Bronchial epithelial cell (primary cell): ENCODE measurements around the gene ENTPD8. TPM values are rescaled to one million over a fixed set of nuclear protein-coding genes. Genes with fewer than 3 reads are reported as not detected.
"Not testable (repeated sequence)": the region's sequence is repeated elsewhere in the genome, so short reads cannot be mapped to it uniquely, and the experiment has no call there.

Source experiments
- DNase-seq: peaks from one replicate; pipeline ENCODE4 v3.0.0-alpha.2; 2010; ENCODE audit warnings: low read depth
- FAIRE-seq: peaks from 2 replicates; lab custom pipeline; 2011; peaks lifted over from hg19 to GRCh38; lab: Jason Lieb, UNC
- H3K27me3 ChIP-seq: 2 replicates; pipeline ENCODE4 v1.5.1; 2011; ENCODE audit warnings: low read length; ENCODE audit not compliant: control insufficient read depth, insufficient read depth
- H3K36me3 ChIP-seq: 2 replicates; pipeline ENCODE4 v1.5.1; 2011; ENCODE audit warnings: low read length; ENCODE audit not compliant: control insufficient read depth, insufficient read depth
- H3K4me3 ChIP-seq: 2 replicates; pipeline ENCODE4 v1.5.1; 2011; ENCODE audit warnings: mild to moderate bottlenecking, low read depth, low read length, control low read depth
- total RNA-seq: library from RNA; depleted of rRNA; stranded (reverse); fragments of >200 nt; gene quantifications from 2 replicates; pipeline ENCODE4 v1.2.1, GENCODE V29; 2014
- TF ChIP-seq, protein P1 (sequence below): IDR thresholded peaks from 2 replicates; pipeline ENCODE4 v1.5.1; 2011; ENCODE audit warnings: mild to moderate bottlenecking, moderate library complexity, low read length, control low read depth, inconsistent platforms; ENCODE audit not compliant: insufficient read depth, severe bottlenecking

The ENTPD8 gene
- total RNA-seq, 1 donor from 2014 or later: not detected

DNA sequence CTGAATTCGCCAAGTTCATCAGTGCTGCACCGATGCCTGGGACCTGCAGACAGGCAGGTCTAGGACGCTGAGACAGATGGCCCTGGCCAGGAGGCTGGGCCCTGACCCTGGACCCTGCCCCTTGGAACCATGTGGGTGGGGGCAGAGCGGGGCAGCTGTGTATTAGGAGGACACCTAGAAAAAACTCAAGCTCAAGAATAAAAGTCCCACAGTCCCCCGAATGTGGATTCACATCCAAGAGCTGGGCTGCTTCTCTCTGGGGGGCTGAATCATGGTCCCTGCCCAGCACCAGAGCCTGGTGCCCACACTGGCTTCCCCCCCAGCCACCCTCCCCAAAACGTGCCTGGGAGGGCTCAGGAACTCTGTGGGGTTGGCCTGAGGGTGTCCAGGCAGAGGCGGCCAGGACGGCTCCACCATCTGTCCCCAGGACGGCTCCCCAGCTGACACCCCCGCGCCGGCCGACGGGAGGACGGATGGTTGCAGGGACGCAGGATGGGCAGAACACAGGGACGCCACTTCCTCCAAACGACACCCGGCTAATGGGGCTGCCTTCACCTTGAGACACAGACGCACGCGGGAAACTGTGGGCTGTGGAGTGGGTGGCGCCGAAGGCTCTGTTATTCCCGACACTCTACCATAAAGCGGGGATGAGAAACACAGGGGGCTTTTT is 53.1 kb downstream of the ENTPD8 start:
- no peaks in the 10 kb centered on the region for H3K27me3 ChIP-seq
- no peak overlapping the region for H3K4me3 ChIP-seq
- no peaks in the 10 kb centered on the region for H3K36me3 ChIP-seq
- no peak for FAIRE-seq
- TF ChIP-seq, protein P1, sequence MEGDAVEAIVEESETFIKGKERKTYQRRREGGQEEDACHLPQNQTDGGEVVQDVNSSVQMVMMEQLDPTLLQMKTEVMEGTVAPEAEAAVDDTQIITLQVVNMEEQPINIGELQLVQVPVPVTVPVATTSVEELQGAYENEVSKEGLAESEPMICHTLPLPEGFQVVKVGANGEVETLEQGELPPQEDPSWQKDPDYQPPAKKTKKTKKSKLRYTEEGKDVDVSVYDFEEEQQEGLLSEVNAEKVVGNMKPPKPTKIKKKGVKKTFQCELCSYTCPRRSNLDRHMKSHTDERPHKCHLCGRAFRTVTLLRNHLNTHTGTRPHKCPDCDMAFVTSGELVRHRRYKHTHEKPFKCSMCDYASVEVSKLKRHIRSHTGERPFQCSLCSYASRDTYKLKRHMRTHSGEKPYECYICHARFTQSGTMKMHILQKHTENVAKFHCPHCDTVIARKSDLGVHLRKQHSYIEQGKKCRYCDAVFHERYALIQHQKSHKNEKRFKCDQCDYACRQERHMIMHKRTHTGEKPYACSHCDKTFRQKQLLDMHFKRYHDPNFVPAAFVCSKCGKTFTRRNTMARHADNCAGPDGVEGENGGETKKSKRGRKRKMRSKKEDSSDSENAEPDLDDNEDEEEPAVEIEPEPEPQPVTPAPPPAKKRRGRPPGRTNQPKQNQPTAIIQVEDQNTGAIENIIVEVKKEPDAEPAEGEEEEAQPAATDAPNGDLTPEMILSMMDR: no peak
- DNase-seq: no peak

- FAIRE-seq (no peak), DNase-seq (no peak)
- no peak overlapping the region for H3K4me3 ChIP-seq
- no peaks in the 10 kb centered on the region for H3K36me3 ChIP-seq
- TF ChIP-seq, protein P1: no peak
- H3K27me3 ChIP-seq: no peaks in the 10 kb centered on the region
Observed at GRCh38 chr9:137387114-137387890, 53.9 kb downstream of the ENTPD8 start.

- not testable (repeated sequence) for H3K36me3 ChIP-seq, H3K27me3 ChIP-seq, DNase-seq, H3K4me3 ChIP-seq, FAIRE-seq
Observed at GRCh38 chr9:137386507-137387113, 54.5 kb downstream of the ENTPD8 start.

DNA sequence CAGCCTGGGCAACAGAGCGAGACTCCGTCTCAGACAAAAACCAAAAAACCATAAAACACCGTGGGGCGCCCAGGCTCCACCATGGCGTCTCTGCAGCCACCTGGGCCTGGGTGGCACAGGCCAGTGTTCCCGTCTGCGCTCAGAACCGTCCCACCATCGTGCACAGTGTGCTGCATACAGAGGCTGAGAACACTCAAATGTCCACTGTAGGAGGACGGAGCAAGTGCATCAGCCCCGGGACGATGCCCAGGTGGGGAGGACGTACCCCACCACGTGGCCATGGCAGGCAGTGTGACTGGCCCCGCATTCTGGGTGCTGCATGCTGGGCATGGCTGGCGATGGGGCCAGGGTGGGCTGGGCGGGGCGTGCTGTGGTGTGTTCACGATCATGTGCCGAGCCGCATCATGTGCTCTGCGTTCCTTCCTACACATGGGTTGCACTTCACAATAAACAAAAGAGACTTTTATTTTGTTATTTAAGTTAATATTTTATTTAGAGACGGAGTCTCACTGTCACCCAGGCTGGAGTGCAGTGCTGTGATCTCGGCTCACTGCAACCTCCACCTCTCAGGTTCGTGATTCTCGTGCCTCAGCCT is 56.0 kb downstream of the ENTPD8 start:
- H3K36me3 ChIP-seq: no peaks in the 10 kb centered on the region
- no peak overlapping the region for H3K4me3 ChIP-seq
- TF ChIP-seq, protein P1: no peak
- FAIRE-seq: no peak
- no peaks in the 10 kb centered on the region for H3K27me3 ChIP-seq
- DNase-seq: no peak

Other genes starting within 250 kb of the ENTPD8 start
- gene TPRN, start 240.6 kb downstream of the ENTPD8 start, total RNA-seq: 3.2 and 4.5 TPM in 2 replicates
- 38.0 and 39.2 TPM in 2 replicates for gene TMEM203, start 235.7 kb downstream of the ENTPD8 start, total RNA-seq
- 2.6 and 3.6 TPM in 2 replicates for gene NDOR1, start 235.7 kb downstream of the ENTPD8 start, total RNA-seq
- gene RNF208, start 219.1 kb downstream of the ENTPD8 start, total RNA-seq: 0.38 TPM in 1 of 2 replicates, not detected in the other
- gene CYSRT1, start 216.2 kb downstream of the ENTPD8 start, total RNA-seq: 3.9 and 23.2 TPM in 2 replicates
- under 0.01 and 1.2 TPM in 2 replicates for gene RNF224, start 213.9 kb downstream of the ENTPD8 start, total RNA-seq
- gene SLC34A3, start 210.5 kb downstream of the ENTPD8 start, total RNA-seq: not detected in 2 replicates
- gene TUBB4B, start 200.1 kb downstream of the ENTPD8 start, total RNA-seq: 82.7 and 193 TPM in 2 replicates
- not detected in 2 replicates for gene STPG3, start 190.1 kb downstream of the ENTPD8 start, total RNA-seq
- gene NELFB, start 186.0 kb downstream of the ENTPD8 start, total RNA-seq: 59.8 and 67.9 TPM in 2 replicates
- gene TOR4A, start 163.6 kb downstream of the ENTPD8 start, total RNA-seq: 18.7 and 25.0 TPM in 2 replicates
- gene NRARP, start 139.1 kb downstream of the ENTPD8 start, total RNA-seq: 3.4 and 14.5 TPM in 2 replicates
- gene EXD3, start 18.2 kb downstream of the ENTPD8 start, total RNA-seq: 10.8 and 12.2 TPM in 2 replicates
- 0.53 and 2.3 TPM in 2 replicates for gene NOXA1, start 18.0 kb downstream of the ENTPD8 start, total RNA-seq
- 15.1 and 17.9 TPM in 2 replicates for gene NSMF, start 18.0 kb upstream of the ENTPD8 start, total RNA-seq
- gene PNPLA7, start 109.0 kb upstream of the ENTPD8 start, total RNA-seq: 0.26 TPM in 2 replicates
- gene MRPL41, start 110.5 kb upstream of the ENTPD8 start, total RNA-seq: 64.2 and 81.8 TPM in 2 replicates
- gene DPH7, start 137.6 kb upstream of the ENTPD8 start, total RNA-seq: 23.6 and 33.7 TPM in 2 replicates
- gene ZMYND19, start 149.2 kb upstream of the ENTPD8 start, total RNA-seq: 30.7 and 34.2 TPM in 2 replicates
- 114 and 136 TPM in 2 replicates for gene ARRDC1, start 164.3 kb upstream of the ENTPD8 start, total RNA-seq
- gene EHMT1, start 177.6 kb upstream of the ENTPD8 start, total RNA-seq: 45.3 and 45.4 TPM in 2 replicates